T-helper 1 cell treated with Interleukin-12 subunit alpha and Interleukin-12 subunit beta and Interleukin-4 antibody, amounts not matched to agents 30 ng/mL and 1 ng/mL, for 36 hours (primary cell): ENCODE measurements around the gene PTPRM. TPM values are rescaled to one million over a fixed set of nuclear protein-coding genes. Genes with fewer than 3 reads are reported as not detected.

Experiments
- intact Hi-C: fragments of 100-400 bp; cut with micrococcal nuclease; formaldehyde crosslinking; loops from one replicate; pipeline ENCODE4 v1.15.1; 2024
- total RNA-seq: library from RNA; stranded (reverse); gene quantifications from 2 replicates; pipeline ENCODE4 v1.2.3, GENCODE V29; 2022

The PTPRM gene
- total RNA-seq, 1 donor from 2014 or later = 8.2 TPM

DNA sequence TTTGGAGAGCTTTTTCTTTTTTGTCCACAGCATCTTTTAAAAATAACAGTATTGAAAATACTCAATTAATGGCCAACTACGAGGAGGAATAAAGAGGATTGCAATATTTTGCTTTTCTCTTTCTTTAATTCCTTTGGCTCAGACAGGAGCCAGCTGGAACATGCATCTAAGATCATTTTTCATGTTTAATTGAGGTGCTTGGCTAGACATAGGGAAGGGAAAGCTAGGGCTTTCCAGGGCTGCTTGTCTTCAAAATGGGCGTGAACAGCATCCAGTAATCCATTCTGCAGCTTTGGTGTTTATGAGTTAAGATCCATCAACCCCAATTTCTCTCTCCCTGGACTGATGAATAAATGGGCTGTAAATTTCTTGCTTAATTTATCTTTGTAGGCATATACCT is 323.0 kb downstream of the PTPRM start:
- intact Hi-C loops = no loop called here

DNA sequence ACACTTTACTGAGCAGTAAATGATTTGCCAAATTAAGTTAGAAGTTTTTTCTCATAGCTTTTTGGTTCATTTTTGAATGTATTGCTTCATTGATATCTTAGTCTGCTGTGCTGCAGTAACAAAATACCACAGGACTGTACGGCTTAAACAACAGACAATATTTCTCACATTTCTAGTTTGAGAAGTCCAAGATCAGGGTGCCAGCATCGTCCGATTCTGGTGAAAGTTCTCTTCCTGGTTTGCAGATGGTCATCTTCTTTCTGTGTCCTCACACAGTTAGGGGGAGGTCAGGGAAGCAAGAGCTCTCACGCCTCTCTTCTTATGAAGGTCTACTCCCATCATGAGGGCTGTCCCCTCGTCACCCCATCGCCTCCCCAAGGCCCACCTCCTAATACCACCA is 325.4 kb downstream of the PTPRM start:
- intact Hi-C loops = no loop called here

DNA sequence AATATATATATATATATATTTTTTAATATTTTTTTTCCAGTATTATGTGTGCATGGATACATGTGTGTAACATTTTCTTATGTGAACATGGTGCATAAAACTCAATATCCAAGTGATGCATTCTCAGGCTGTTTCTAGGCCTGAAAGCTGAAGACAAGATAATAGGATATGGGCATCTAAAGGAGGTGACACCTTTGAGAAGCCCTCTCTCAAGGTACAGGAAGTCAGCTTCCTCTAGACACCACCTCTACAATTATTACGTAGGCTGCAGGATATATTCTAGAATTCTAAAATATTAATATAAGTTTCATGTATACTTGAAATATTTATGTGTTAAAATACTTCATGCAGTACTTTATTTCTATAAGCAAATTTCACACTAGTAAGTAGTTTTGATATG is 327.5 kb downstream of the PTPRM start:
- intact Hi-C loops = no loop called here

DNA sequence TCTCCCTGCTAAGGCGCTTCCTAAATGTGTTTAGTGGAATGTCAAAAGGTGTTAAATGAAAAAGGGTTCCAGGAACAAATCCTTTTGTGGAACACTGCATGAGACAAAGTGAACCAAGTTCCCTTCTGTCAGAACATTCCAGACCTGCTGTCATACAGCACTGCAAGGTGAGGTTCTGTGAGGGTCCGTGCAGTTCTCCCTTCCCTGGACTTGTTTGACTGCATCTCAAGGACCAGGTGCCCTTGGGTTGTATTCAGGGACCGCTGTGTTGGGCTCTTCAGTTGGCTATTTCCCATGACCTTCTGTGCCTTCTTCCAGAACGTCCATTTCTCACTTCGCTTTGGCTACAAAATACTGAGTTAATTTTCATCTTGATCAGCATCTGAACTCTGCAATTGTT is 328.2 kb downstream of the PTPRM start:
- intact Hi-C loops = no loop called here

DNA sequence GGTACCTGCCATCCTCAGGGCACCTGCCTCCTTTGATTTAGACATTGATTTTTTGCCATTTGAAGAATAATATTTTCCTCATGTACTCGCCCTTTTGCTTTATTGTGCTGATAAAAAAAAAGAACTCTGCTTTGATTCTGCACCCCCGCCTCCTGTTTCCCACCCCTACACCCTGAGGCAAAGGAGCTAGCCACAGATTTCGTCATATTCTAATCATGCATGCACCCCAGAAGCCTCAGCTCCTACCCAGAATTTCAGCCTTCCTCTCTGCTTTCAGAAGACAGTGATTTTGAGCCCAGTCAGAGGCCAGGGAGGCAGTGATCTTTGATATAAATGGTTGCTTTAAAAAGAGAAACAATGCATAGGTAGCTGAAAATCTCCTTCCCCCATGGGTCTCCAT is 329.0 kb downstream of the PTPRM start:
- intact Hi-C loops = no loop called here

DNA sequence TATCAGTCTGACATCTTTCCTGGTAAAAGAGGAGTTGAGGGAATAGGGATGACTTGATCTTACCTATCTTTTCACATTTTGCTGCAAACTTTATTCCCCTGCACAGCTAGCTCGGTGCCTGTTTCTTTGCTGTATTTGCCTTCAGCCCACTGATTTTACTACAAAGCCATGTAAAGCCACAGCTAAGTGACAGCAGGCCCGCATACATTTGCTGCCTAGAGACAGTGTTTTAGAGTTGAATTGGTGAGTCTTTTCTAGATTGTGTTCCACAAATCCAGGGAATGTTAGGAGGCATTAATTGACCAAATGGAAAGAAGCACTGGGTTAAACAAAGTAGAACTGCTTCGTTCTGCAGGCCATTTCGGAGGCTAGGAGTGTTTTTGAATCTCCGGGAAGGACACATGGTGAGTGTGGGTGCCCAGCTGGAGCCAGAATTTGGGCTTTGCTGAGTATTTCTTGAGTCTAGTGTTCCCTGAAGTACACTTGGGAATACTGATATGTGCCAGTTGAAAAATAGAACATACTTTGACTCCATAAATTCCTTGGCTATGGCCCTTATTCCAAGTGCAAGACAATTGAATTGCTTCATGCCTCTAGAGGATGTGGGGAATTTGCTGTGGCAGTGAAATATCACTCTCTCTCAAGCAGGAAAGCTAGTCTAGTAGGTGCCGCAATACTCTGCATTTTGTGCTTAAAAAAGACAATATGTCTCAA is 329.8 kb downstream of the PTPRM start:
- intact Hi-C loops = no loop called here

DNA sequence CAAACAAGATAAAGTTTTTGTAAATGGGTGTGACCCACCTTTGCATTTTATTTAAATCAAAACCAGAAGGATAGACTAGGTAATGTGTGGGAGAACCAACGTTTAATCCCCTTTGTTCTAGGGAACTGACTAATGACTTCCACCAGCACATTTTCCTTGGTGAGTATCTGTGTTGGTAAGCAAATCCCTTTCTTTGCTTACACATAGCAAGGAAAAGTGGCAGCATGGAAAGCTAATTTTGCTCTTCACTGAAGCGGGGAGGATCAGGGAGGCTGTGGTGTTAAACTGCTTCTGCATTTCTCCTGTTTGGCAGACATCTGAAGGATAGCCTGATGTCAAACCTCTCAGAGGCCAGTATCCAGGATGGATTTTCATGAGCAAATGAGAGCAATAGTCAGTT is 331.1 kb downstream of the PTPRM start:
- intact Hi-C loops = no loop called here

DNA sequence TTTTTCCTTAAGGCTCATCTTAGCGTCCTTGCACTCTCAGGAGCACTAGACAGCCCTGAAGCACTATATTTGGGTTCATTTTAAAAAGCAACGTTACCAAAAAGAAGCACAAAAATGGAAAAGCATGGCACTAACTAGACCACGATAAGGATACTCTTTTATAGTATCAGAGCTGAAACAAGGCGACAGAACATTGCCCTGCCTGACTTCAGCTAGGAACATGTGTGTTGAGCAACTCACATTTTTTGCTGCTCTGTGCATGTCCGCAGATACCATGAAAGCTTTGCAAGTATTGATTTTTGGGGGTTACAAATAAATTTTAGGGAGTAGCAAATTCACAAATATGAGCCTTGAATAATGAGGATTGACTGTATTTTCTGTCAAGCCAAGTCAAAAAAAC is 332.0 kb downstream of the PTPRM start:
- intact Hi-C loops = no loop called here

DNA sequence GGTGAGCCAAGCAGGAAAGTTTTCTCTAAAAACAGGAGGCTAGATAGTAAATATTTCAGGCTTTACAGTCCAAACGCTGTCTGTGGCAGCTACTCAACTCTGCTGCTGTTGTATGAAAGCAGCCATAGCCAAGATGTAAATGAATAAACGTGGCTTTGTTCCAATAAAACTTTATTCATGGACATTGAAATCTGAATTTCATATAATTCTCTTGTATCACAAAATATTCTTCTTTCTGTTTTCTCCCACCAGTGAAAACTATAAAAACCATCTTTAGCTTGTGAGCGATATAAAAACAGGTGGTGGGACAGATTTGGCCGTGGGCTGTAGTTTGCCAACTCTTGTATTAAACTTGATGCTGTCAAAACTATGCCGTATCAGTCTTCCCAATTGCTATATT is 333.0 kb downstream of the PTPRM start:
- intact Hi-C loops = no loop called here

DNA sequence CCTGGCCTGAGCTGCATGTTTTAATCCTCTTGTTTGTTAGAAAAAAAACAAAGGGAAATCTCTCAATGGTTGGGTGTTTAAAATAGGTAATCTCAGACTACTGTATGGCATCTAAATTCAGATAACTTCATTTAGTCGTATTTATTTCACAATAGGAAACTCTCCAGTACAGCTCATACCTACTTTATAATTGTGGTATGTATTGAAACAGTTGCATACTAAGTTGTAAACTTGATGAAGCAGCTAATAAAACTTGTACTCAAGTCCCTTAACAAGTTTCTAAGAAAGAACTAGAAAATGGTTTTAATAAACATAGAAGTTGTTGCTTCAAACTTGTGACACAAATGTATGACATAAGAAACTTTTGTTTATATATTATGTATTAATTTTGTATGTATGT is 334.5 kb downstream of the PTPRM start:
- intact Hi-C loops = no loop called here

DNA sequence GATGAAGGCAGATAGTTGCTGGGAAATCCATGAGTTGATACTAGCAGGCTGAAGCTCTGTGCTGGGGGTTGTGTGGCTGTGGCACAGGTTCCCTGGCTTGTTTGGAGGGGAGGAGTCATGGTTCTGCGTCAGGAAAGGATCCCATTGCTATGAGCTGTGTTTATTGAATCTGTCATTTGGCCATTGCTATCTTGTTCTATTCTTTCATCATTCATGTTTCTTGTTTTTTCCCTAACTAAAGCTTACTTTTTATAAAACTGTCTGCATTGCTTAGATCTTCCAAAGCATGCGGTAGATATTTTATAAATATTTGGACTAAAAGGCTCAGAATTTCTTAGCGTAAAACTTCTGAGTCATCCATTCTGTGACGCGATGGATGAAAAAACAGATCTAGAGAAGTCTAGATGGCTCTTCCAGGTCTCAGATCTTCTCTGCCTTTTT is 335.3 kb downstream of the PTPRM start:
- intact Hi-C loops = no loop called here

DNA sequence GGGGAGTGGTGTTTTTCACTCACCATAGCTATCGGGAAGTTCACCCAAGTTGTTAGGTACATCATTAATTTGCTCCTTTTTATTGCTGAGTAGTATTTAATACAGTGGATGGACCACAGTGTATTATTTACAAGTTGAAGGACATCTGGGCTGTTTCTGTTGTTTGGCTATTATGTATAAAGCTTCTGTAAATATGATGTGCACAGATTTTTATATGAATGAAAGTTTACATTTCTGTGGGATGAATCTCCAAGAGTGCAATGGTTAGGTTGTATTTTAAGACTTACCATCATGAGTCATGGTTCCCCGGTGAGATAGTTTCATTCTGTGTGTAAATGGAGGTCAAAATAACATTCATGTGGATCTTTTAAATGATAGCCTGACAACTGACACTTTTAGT is 337.4 kb downstream of the PTPRM start:
- intact Hi-C loops = no loop called here

DNA sequence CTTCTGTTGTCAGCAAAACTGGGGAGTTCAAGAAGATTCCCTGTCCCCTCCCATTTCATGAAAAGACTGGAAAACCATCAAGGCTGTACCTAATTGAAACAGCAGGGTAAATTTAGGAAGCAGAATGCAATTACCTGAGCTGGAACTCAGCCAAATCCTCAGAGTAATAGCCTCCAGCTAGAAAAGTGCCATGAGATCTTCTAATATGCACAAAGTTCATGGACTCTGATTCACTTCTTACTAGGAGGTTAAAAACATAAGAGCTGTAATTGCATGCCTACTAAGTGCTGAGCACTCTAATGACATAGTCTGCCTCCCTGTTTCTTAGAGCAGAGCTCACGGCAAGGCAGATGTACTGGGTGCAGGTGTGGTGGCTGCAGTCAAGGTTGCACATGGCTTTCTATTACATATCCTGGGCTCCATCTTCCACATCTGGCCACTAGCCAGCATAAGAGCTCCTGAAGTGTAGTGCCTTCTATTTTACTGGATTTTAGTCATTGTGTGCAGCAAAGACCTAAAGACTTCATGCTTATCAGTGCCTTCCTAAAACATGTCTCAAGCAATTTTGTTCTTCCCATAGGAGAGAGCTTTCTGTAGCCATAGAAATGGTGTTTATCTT is 341.7 kb downstream of the PTPRM start:
- intact Hi-C loops = no loop called here

DNA sequence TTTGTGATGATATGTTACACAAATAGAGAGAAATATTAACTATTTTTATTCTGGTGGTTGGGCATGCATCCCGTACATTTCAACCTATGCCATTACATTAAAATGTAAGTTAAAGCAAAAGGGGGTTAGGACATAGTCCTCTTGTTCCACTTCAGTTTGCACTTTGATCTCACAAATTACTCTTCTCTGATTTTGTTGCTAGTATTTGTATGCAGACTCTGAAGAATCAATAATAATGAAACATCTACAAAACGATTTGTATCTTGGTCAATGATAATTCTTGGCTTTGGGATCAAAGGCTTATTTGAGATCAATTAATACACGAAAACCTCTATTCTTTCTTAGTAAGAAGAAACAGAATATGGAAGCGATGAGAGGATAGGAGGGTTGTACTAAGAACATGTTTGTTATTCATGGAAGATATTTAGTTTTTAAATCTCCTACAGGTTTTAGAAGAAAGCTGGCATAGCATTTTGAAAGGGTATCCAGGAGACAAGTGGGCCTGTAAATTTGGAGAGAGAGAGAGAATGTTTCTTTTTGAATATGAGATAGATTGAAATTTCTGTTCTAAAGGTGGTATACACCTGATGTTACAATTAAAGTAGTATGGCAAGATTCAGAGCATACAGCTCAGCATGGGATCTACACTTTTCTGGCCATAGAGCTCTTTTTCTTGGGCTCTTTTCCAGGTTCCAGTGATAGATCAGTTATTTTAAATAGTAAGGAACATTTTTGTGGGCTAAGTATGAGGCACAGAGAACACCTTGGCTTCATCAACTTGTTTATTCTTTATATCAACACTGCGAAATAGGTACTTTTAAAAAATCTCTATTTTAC is 347.9 kb downstream of the PTPRM start:
- intact Hi-C loops = no loop called here

DNA sequence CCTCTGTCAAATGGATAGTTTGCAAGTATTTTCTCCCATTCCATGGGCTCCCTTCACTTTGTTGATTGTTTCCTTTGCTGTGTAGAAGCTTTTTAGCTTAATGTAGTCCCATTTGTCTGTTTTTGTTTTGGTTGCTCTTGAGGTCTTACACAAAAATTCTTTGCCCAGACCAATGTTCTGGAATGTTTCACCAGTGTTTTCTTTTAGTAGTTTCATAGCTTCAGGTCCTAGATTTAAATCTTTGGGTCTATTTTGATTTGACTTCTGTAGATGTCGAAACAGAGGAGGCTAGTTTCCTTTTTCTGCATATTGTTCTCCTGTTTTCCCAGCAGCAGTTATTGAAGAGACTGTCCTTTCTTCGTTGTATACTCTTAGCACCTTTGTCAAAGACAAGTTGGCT is 351.6 kb downstream of the PTPRM start:
- intact Hi-C loops = no loop called here

DNA sequence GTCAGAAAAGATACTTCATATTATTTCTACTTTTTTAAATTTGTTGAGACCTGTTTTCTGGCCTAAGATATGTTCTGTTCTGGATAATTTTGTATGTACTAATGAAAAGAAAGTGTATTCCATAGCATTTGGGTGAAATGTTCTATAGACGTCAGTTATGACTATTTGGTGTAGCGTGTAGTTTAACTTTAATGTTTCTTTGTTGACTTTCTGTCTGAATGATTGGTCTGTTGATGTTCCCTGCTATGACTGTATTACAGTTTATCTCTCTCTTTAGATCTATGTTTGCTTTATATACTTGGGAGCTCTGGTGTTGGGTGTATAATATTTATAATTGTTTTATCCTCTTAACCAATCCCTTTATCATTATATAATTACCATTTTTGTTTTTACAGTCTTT is 352.4 kb downstream of the PTPRM start:
- intact Hi-C loops = no loop called here

DNA sequence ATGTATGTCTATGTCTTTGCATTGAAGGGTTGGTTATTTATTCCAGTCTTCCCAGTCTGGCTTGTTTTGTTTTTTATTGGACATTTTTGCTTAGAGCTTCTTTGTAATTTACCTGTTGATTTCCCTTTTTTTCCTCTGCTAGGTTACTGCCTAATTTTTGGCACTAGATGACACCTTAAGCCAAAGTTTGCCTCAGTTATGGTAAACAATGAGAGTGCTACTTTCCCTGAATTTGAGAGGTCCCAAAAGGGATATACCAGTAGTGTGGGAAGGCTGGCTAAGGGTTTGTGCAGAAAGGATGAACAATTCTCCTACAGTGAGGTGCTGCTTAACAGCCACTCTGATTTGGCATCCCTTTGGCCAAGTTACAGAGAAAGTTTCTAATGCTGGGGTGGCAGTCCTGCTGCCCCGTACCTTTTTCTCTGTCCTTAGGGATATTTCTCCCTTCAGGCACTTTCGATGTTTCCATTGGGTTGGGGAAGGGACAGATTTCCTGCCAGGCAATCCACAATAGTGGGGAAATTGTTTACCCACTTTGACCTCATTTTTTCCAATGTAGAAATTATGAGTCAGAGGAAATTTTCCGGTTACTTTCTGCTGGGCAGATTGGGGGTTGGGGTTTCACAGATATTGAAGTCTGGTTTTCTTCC is 354.9 kb downstream of the PTPRM start:
- intact Hi-C loops = no loop called here

DNA sequence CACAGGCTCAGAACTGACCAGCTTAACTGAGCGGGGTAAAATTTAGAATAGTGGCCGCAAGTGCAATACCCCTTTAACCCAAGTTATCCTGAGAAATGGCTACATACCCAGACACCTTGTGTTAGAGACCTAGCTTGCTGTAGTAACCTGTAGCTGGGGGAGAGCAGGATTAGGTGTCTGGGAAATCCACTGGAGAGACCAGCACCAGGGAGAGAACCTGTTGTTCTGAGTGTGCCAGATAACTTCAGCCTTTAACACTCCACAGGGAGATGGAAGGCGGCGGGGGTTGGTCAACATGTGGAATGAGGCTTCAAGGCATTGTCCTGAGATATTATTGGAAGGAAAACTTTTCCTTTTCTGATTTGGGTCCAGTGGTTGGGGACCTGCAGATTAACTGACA is 356.0 kb downstream of the PTPRM start:
- intact Hi-C loops = no loop called here

DNA sequence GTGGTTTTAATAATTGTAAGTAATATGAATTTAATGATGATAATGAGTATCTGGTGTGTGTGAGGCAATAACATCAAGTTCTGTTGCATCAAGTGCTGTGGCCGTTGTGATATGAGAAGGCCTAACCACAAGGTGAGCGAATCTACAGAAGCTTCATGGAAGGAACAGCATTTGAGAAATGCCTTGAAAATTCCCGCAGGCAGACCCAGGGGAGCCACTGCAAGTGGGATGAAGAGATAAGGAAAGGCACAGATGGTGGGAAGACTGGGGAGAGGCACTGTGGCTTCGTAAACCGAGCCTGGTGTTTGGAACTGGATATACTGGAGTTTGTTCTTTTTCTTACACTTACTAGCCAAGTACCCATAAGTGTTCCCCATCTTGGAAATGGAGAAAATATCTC is 357.5 kb downstream of the PTPRM start:
- intact Hi-C loops = no loop called here

DNA sequence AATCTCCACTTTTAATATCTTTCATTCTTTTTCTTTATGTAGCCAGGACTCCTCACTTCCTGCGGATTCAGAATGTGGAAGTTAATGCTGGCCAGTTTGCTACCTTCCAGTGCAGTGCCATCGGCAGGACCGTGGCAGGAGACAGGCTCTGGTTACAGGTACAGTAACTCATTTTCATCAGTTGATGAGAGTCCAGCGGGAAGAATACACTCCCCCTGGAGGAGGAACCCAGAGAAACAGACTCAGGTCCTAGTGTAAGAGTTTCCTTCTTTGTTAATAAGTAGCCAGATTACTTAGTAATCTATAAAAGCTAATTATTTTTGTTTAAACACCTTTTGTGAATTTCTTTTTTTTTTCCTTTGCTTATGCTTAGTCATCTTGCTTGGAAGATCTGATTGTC is 359.4 kb downstream of the PTPRM start:
- intact Hi-C loops = no loop called here

DNA sequence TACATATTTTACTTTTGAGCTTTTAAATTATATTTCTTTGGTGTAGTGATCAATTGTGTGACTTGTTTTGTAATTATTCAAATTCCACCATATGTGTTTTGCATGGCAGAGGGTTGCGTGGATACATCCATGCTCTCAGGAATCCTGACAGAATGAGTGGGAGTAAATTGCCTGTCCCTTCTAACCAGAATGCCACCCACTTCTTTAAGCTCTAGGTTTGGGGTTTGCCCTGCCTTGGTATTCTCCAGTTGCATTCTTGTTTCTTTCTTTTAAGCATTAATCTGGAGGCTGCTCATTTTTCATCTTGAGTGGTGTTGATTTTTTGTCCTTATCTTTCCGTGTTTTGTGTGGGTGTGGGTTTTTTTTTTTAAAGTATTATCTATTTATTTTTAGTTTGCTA is 360.0 kb downstream of the PTPRM start:
- intact Hi-C loops = no loop called here

DNA sequence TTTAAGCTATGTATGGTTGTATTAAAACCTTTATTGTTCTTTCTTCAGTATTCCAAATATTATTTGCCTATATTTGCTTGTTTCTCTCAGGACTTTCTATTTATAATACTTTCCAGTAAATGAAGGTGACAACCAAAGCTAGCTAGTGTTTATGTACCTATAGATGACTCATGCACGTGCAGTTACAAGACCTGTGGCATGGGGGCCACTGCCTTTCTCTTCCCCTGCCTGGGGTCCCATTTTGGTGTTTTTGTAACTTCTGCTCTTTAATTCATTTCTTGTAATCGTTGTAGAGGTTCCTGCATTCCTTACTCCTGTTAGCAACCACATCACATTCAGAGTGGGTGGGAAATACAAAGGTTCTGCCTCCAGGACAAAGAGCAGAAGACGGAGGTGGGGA is 364.6 kb downstream of the PTPRM start:
- intact Hi-C loops = no loop called here
